Caco-2 (cell line): ENCODE measurements around the gene TUSC7. TPM values are rescaled to one million over a fixed set of nuclear protein-coding genes. Genes with fewer than 3 reads are reported as not detected.

Source experiments
- BruUV-seq: library from RNA; stranded (reverse); fragments of 400-500 nt; replicated peaks from 2 replicates; lab custom pipeline; 2021; lab: Mats Ljungman, UMichigan
- CTCF ChIA-PET: fragments of 300-600 bp; sonication (Branson Sonifier 250); formaldehyde crosslinking; loops from one replicate; lab custom pipeline; 2022; ENCODE audit warnings: antibody characterized with exemption; lab: Charles Lee
- POLR2A ChIA-PET: fragments of 300-600 bp; sonication (Branson Sonifier 250); formaldehyde crosslinking; loops from one replicate; lab custom pipeline; 2022; ENCODE audit warnings: antibody characterized with exemption; lab: Charles Lee
- DNase-seq, 2 experiments: peaks; one replicate each; pipeline versions ENCODE4 v3.0.0 to v3.0.0-alpha.2; 2020 to 2022
- H3K27me3 ChIP-seq: replicated peaks from 2 replicates; pipeline ENCODE4 v1.6.0; 2011; ENCODE audit warnings: low read length; ENCODE audit not compliant: control insufficient read depth, insufficient read depth
- H3K36me3 ChIP-seq: 2 replicates; pipeline ENCODE4 v1.5.1; 2011; ENCODE audit warnings: low read length; ENCODE audit not compliant: control insufficient read depth, insufficient read depth
- H3K4me1 ChIP-seq: fragments of 250-450 bp; sonication (Bioruptor Pico); 2 replicates; pipeline ENCODE4 v1.5.1; 2020; ENCODE audit warnings: mild to moderate bottlenecking
- H3K4me3 ChIP-seq: 2 replicates; pipeline ENCODE4 v1.5.1; 2011; ENCODE audit warnings: low read depth, mild to moderate bottlenecking, control low read depth, low read length
- H3K9me3 ChIP-seq: fragments of 250-450 bp; sonication (Bioruptor Pico); 2 replicates; pipeline ENCODE4 v1.5.1; 2020; ENCODE audit warnings: mild to moderate bottlenecking, moderate library complexity
- H3K27ac Mint-ChIP-seq: one replicate; pipeline ENCODE4 v1.8.0; 2022; ENCODE audit warnings: mixed read lengths; ENCODE audit not compliant: unreplicated experiment
- H3K27me3 Mint-ChIP-seq: one replicate; pipeline ENCODE4 v1.8.0; 2022; ENCODE audit warnings: mixed read lengths; ENCODE audit not compliant: insufficient read depth, unreplicated experiment
- H3K36me3 Mint-ChIP-seq: one replicate; pipeline ENCODE4 v1.8.0; 2022; ENCODE audit warnings: mild to moderate bottlenecking, mixed read lengths; ENCODE audit not compliant: insufficient read depth, unreplicated experiment
- H3K4me1 Mint-ChIP-seq: one replicate; pipeline ENCODE4 v1.8.0; 2022; ENCODE audit warnings: low read depth, mixed read lengths; ENCODE audit not compliant: unreplicated experiment
- H3K4me3 Mint-ChIP-seq: one replicate; pipeline ENCODE4 v1.8.0; 2022; ENCODE audit warnings: mild to moderate bottlenecking, moderate library complexity, mixed read lengths; ENCODE audit not compliant: unreplicated experiment
- H3K9me3 Mint-ChIP-seq: one replicate; pipeline ENCODE4 v1.8.0; 2022; ENCODE audit warnings: mixed read lengths; ENCODE audit not compliant: unreplicated experiment
- CTCF ChIP-seq, 2 experiments: fragments of 200-600 bp in 1 of 2; IDR thresholded peaks; 1 replicate in 1 of 2; 2 replicates in 1 of 2; pipeline versions ENCODE4 v1.5.1 to v1.8.0; 2011 to 2022; ENCODE audit warnings: antibody characterized with exemption in 1 of 2, control low read depth in 1 of 2, inconsistent platforms in 1 of 2, low read depth in 1 of 2, low read length in 1 of 2, mild to moderate bottlenecking in 1 of 2, moderate library complexity in 1 of 2; ENCODE audit not compliant: insufficient read depth in 1 of 2, severe bottlenecking in 1 of 2, unreplicated experiment in 1 of 2
- intact Hi-C: fragments of 100-400 bp; cut with micrococcal nuclease; formaldehyde crosslinking; loops from one replicate; pipeline ENCODE4 v1.10.0; 2022; ENCODE audit not compliant: unreplicated experiment
- total RNA-seq: library from RNA; stranded (reverse); gene quantifications from 2 replicates; pipeline ENCODE4 v1.2.3, GENCODE V29; 2022

TUSC7 gene
- total RNA-seq, 1 experiment from 2014 or later, result not detected

- no peak for TF ChIP-seq CTCF (IDR thresholded peaks at IDR 0.05; ENCODE audit: insufficient read depth in 1 of 2, low read depth in 1 of 2, low read length in 1 of 2, severe bottlenecking in 1 of 2, unreplicated experiment in 1 of 2)
- Mint-ChIP-seq H3K27me3 (no peaks in the 10 kb centered on the region), H3K36me3 (no peaks in the 10 kb centered on the region), H3K9me3 (no peaks in the 10 kb centered on the region), H3K4me3 (no peak overlapping the region), H3K4me1 (peaks cover 9% of the 10 kb centered on the region), H3K27ac (no peak overlapping the region)
- no peak for DNase-seq
- Histone ChIP-seq H3K4me1 (no peaks in the 10 kb centered on the region; the same call in 1 of the 2 replicates), H3K4me3 (no peak overlapping the region), H3K36me3 (no peaks in the 10 kb centered on the region), H3K9me3 (no peaks in the 10 kb centered on the region), H3K27me3 (no peaks in the 10 kb centered on the region)
- CTCF ChIA-PET, result no interaction called here
- intact Hi-C loops, result no loop called here
- POLR2A ChIA-PET, result no interaction called here
- BruUV-seq, result no TSS peak
These were observed 38.4 kb upstream of the TUSC7 start for GRCh38 chr3:116671151-116671550.

- H3K9me3 Mint-ChIP-seq, result no peaks in the 10 kb centered on the region
- peaks cover 9% of the 10 kb centered on the region for H3K4me1 Mint-ChIP-seq
- H3K9me3 ChIP-seq, result no peaks in the 10 kb centered on the region
- no peak for DNase-seq
- ChIA-PET POLR2A (no interaction called here), CTCF (no interaction called here)
- no peak overlapping the region for H3K4me3 Mint-ChIP-seq
- H3K27me3 Mint-ChIP-seq, result no peaks in the 10 kb centered on the region
- no peaks in the 10 kb centered on the region for H3K36me3 Mint-ChIP-seq
- no peak for TF ChIP-seq CTCF (IDR thresholded peaks at IDR 0.05; ENCODE audit: insufficient read depth in 1 of 2, low read depth in 1 of 2, low read length in 1 of 2, severe bottlenecking in 1 of 2, unreplicated experiment in 1 of 2)
- no peaks in the 10 kb centered on the region for H3K27me3 ChIP-seq
- no TSS peak for BruUV-seq
- no peak overlapping the region for H3K27ac Mint-ChIP-seq
- intact Hi-C loops, result no loop called here
- H3K4me3 ChIP-seq, result no peak overlapping the region
- no peaks in the 10 kb centered on the region for H3K4me1 ChIP-seq
- no peaks in the 10 kb centered on the region for H3K36me3 ChIP-seq
These were observed 30.7 kb upstream of the TUSC7 start for GRCh38 chr3:116678853-116679252.

GRCh38 chr3:116691041-116691440 lies 18.5 kb upstream of the TUSC7 start:
- POLR2A ChIA-PET, result no interaction called here
- no TSS peak for BruUV-seq
- Mint-ChIP-seq H3K36me3 (no peaks in the 10 kb centered on the region), H3K27me3 (peaks cover 5% of the 10 kb centered on the region), H3K4me1 (no peaks in the 10 kb centered on the region), H3K4me3 (no peak overlapping the region), H3K9me3 (no peaks in the 10 kb centered on the region), H3K27ac (no peak overlapping the region)
- Histone ChIP-seq H3K4me1 (no peaks in the 10 kb centered on the region), H3K9me3 (no peaks in the 10 kb centered on the region; the same call in 1 of the 2 replicates), H3K4me3 (no peak overlapping the region), H3K36me3 (no peaks in the 10 kb centered on the region), H3K27me3 (no peaks in the 10 kb centered on the region)
- no peak for DNase-seq
- no peak for TF ChIP-seq CTCF (IDR thresholded peaks at IDR 0.05; ENCODE audit: insufficient read depth in 1 of 2, low read depth in 1 of 2, low read length in 1 of 2, severe bottlenecking in 1 of 2, unreplicated experiment in 1 of 2)
- intact Hi-C loops, result no loop called here
- CTCF ChIA-PET, result no interaction called here
